Colon (tissue), 2 donors: ENCODE data around the gene DOCK2.

Source experiments
- FAIRE-seq: peaks from 2 replicates; lab custom pipeline; 2012; peaks lifted over from hg19 to GRCh38; lab: Jason Lieb, UNC
- donor health status: control.
- donor health status: control.

Gene DOCK2

GRCh38 chr5:169870211-169870610 is 233.1 kb downstream of the DOCK2 start:
- no peak for FAIRE-seq

- FAIRE-seq: no peak
Observed at GRCh38 chr5:169871826-169872490, 234.9 kb downstream of the DOCK2 start.

- no peak for FAIRE-seq
Observed at GRCh38 chr5:169873642-169874041, 236.6 kb downstream of the DOCK2 start.

- FAIRE-seq: no peak
Observed at GRCh38 chr5:169874621-169875020, 237.5 kb downstream of the DOCK2 start.

- FAIRE-seq: no peak
Observed at GRCh38 chr5:169875091-169875728, 238.1 kb downstream of the DOCK2 start.

GRCh38 chr5:169875731-169876130 is 238.7 kb downstream of the DOCK2 start:
- FAIRE-seq: no peak

GRCh38 chr5:169876386-169876785 is 239.3 kb downstream of the DOCK2 start:
- FAIRE-seq: no peak

- no peak for FAIRE-seq
Observed at GRCh38 chr5:169880012-169880663, 243.1 kb downstream of the DOCK2 start.

GRCh38 chr5:169880785-169881184 is 243.7 kb downstream of the DOCK2 start:
- FAIRE-seq: no peak

GRCh38 chr5:169881702-169882303 is 244.7 kb downstream of the DOCK2 start:
- FAIRE-seq: no peak

GRCh38 chr5:169886033-169886432 is 249.0 kb downstream of the DOCK2 start:
- FAIRE-seq: no peak

- FAIRE-seq: no peak
Observed at GRCh38 chr5:169886677-169887076, 249.6 kb downstream of the DOCK2 start.

GRCh38 chr5:169889572-169889971 is 252.5 kb downstream of the DOCK2 start:
- no peak for FAIRE-seq

- FAIRE-seq: no peak
Observed at GRCh38 chr5:169893010-169893409, 255.9 kb downstream of the DOCK2 start.

- FAIRE-seq: no peak
Observed at GRCh38 chr5:169893571-169893970, 256.5 kb downstream of the DOCK2 start.

- no peak for FAIRE-seq
Observed at GRCh38 chr5:169895926-169896325, 258.9 kb downstream of the DOCK2 start.

- no peak for FAIRE-seq
Observed at GRCh38 chr5:169897481-169897880, 260.4 kb downstream of the DOCK2 start.

- no peak for FAIRE-seq
Observed at GRCh38 chr5:169901896-169902295, 264.8 kb downstream of the DOCK2 start.

- FAIRE-seq: no peak
Observed at GRCh38 chr5:169904059-169904458, 267.0 kb downstream of the DOCK2 start.

- FAIRE-seq: no peak
Observed at GRCh38 chr5:169904508-169904907, 267.4 kb downstream of the DOCK2 start.

- FAIRE-seq: no peak
Observed at GRCh38 chr5:169905017-169905416, 267.9 kb downstream of the DOCK2 start.

- FAIRE-seq: no peak
Observed at GRCh38 chr5:169906745-169907649, 269.9 kb downstream of the DOCK2 start.
